ENCODE results near the gene MAP2K4.

DNA sequence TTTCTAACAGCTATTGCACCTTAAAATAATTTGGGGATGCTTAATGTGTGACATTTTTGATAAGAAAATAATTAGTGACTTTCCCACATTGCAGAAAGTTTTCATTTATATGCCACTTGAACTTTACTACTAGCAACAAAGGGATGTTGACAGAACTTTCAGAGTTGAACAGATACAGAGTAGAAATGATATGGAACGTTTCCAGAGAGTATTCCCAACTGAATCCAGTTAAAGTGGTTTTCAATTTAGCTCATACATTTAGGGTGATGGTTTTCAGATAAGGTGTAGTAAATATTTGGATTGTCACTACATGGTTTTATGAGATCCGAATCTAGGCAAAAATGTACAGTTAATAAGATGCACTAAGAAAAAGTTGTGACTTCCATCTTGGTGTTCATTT lies 17.3 kb downstream of the MAP2K4 start:
- TF ChIP-seq, protein P1, sequence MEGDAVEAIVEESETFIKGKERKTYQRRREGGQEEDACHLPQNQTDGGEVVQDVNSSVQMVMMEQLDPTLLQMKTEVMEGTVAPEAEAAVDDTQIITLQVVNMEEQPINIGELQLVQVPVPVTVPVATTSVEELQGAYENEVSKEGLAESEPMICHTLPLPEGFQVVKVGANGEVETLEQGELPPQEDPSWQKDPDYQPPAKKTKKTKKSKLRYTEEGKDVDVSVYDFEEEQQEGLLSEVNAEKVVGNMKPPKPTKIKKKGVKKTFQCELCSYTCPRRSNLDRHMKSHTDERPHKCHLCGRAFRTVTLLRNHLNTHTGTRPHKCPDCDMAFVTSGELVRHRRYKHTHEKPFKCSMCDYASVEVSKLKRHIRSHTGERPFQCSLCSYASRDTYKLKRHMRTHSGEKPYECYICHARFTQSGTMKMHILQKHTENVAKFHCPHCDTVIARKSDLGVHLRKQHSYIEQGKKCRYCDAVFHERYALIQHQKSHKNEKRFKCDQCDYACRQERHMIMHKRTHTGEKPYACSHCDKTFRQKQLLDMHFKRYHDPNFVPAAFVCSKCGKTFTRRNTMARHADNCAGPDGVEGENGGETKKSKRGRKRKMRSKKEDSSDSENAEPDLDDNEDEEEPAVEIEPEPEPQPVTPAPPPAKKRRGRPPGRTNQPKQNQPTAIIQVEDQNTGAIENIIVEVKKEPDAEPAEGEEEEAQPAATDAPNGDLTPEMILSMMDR (IDR thresholded peaks at IDR 0.05 in 8 of 11, conservative IDR thresholded peaks at IDR 0.05 in 3 of 11), result no peak
- no peak for TF ChIP-seq POLR2A (IDR thresholded peaks at IDR 0.05)
- TF ChIP-seq POLR2AphosphoS5 (IDR thresholded peaks at IDR 0.05), result no peak

All from spleen (tissue), 7 donors.